WTC11 (cell line): ENCODE measurements around the gene ABCG1.

Experiments
- CREM ChIP-seq: sonication (generic); formaldehyde crosslinking; IDR thresholded peaks from 2 replicates; pipeline ENCODE4 v1.8.1; 2022; ENCODE audit warnings: mild to moderate bottlenecking, missing genetic modification reagents, moderate library complexity
- CTCF ChIP-seq: fragments of 200-600 bp; IDR thresholded peaks from 2 replicates; pipeline ENCODE4 v1.8.0; 2022; ENCODE audit warnings: antibody characterized with exemption
- MAX ChIP-seq: sonication (generic); formaldehyde crosslinking; IDR thresholded peaks from 2 replicates; pipeline ENCODE4 v1.8.0; 2022; ENCODE audit warnings: mild to moderate bottlenecking, missing genetic modification reagents
- NR1H2 ChIP-seq: sonication (generic); formaldehyde crosslinking; IDR thresholded peaks from 2 replicates; pipeline ENCODE4 v1.9.0; 2021; ENCODE audit warnings: mild to moderate bottlenecking, moderate library complexity, missing genetic modification reagents
- PREB ChIP-seq: sonication (generic); formaldehyde crosslinking; IDR thresholded peaks from 2 replicates; pipeline ENCODE4 v1.8.1; 2022; ENCODE audit warnings: mild to moderate bottlenecking, missing genetic modification reagents, moderate library complexity, borderline replicate concordance
- USF1 ChIP-seq: sonication (generic); formaldehyde crosslinking; IDR thresholded peaks from 2 replicates; pipeline ENCODE4 v1.8.0; 2022; ENCODE audit warnings: mild to moderate bottlenecking, missing genetic modification reagents
- ZNF281 ChIP-seq: sonication (generic); formaldehyde crosslinking; IDR thresholded peaks from 2 replicates; pipeline ENCODE4 v1.8.0; 2023; ENCODE audit warnings: mild to moderate bottlenecking, missing genetic modification reagents
- ZNF317 ChIP-seq: sonication (generic); formaldehyde crosslinking; IDR thresholded peaks from 2 replicates; pipeline ENCODE4 v1.8.1; 2023; ENCODE audit warnings: low read depth, mild to moderate bottlenecking, moderate library complexity, missing genetic modification reagents, borderline replicate concordance

GRCh38 chr21:42321845-42322244, 102.9 kb downstream of the ABCG1 start:
- no peak for TF ChIP-seq CREM (CRISPR knock-in tag)
- TF ChIP-seq CTCF: no peak
- no peak for TF ChIP-seq PREB (CRISPR knock-in tag)
- no peak for TF ChIP-seq MAX (CRISPR knock-in tag)
- TF ChIP-seq NR1H2 (CRISPR knock-in tag): no peak
- TF ChIP-seq ZNF317: no peak
- TF ChIP-seq USF1 (CRISPR knock-in tag): no peak
- no peak for TF ChIP-seq ZNF281 (CRISPR knock-in tag)
